ENCODE data around the gene VSTM5. TPM values are rescaled to one million over a fixed set of nuclear protein-coding genes. Genes with fewer than 3 reads are reported as not detected.

Gene VSTM5
- polyA plus RNA-seq, 1 of the 3 experiments (the other 2 are of a cell fraction): 0.12 TPM

- H2AFZ ChIP-seq (ENCODE audit: low read depth): no peak overlapping the region
- no peak overlapping the region for H3K27ac ChIP-seq (ENCODE audit: low read depth in 2 of 2, low read length in 1 of 2)
- CTCF ChIA-PET: no interaction called here
- DNase-seq: no peak
- H3K4me2 ChIP-seq: no peak overlapping the region
- no peaks in the 10 kb centered on the region for H3K36me3 ChIP-seq (replicated peaks in 1 of 2; ENCODE audit: control insufficient read depth in 1 of 2, insufficient read depth in 2 of 2, low read length in 1 of 2)
- no peak overlapping the region for H3K4me3 ChIP-seq (ENCODE audit: low read depth in 2 of 2, low read length in 1 of 2)
- H3K27me3 ChIP-seq (ENCODE audit: insufficient read depth): no peaks in the 10 kb centered on the region
- POLR2A ChIA-PET: no interaction called here
- no peaks in the 10 kb centered on the region for H3K9me3 ChIP-seq
- no peaks in the 10 kb centered on the region for H3K79me2 ChIP-seq (ENCODE audit: insufficient read depth)
- H3F3A ChIP-seq (replicated peaks; ENCODE audit: insufficient read depth): no peaks in the 10 kb centered on the region
- no peaks in the 10 kb centered on the region for H4K20me1 ChIP-seq (ENCODE audit: insufficient read depth)
- H3K4me1 ChIP-seq (ENCODE audit: control insufficient read depth in 1 of 2, insufficient read depth in 2 of 2, low read depth in 1 of 2, low read length in 1 of 2): no peaks in the 10 kb centered on the region
- H3K9ac ChIP-seq: no peak overlapping the region
- H3K9me2 ChIP-seq: no peaks in the 10 kb centered on the region
- TF ChIP-seq TCF12 (IDR thresholded peaks at IDR 0.05) (no peak), YY1 (IDR thresholded peaks at IDR 0.05; ENCODE audit: low read depth) (no peak), NRF1 (IDR thresholded peaks at IDR 0.05; ENCODE audit: low read depth, low read length) (no peak), FOSL2 (IDR thresholded peaks at IDR 0.05; ENCODE audit: borderline replicate concordance, low read depth) (no peak), ZBTB33 (IDR thresholded peaks at IDR 0.05; ENCODE audit: borderline replicate concordance, low read depth) (no peak), JUND (IDR thresholded peaks at IDR 0.05) (no peak), RFX5 (IDR thresholded peaks at IDR 0.05; ENCODE audit: low read length) (no peak), MEF2A (IDR thresholded peaks at IDR 0.05; ENCODE audit: borderline replicate concordance, low read depth) (no peak), CHD2 (IDR thresholded peaks at IDR 0.05; ENCODE audit: low read length, partially characterized antibody) (no peak), MXI1 (IDR thresholded peaks at IDR 0.05; ENCODE audit: low read depth, low read length) (no peak), NFIC (IDR thresholded peaks at IDR 0.05; ENCODE audit: borderline replicate concordance) (no peak), EZH2phosphoT487 (IDR thresholded peaks at IDR 0.05; ENCODE audit: borderline replicate concordance, low read depth) (no peak), USF2 (IDR thresholded peaks at IDR 0.05; ENCODE audit: borderline replicate concordance, low read depth, low read length) (no peak), GATA2 (CRISPR knock-in tag; IDR thresholded peaks at IDR 0.05) (no peak), EP300 (IDR thresholded peaks at IDR 0.05; ENCODE audit: borderline replicate concordance in 1 of 2, low read depth in 1 of 2, low read length in 1 of 2) (no peak), RCOR1 (IDR thresholded peaks at IDR 0.05; ENCODE audit: low read length) (no peak), GABPA (IDR thresholded peaks at IDR 0.05; ENCODE audit: low read depth) (no peak), REST (IDR thresholded peaks at IDR 0.05; ENCODE audit: low read depth, low read length) (no peak), FOXJ3 (CRISPR knock-in tag; IDR thresholded peaks at IDR 0.05) (no peak), SIN3A (IDR thresholded peaks at IDR 0.05; ENCODE audit: borderline replicate concordance, low read depth, low read length) (no peak)
- WGBS (ENCODE audit: low lambda C conversion rate): 32% methylated on average over 1 of the region's 1 CpG
Observed at GRCh38 chr11:93770160-93770559, 80.3 kb downstream of the VSTM5 start.

Small RNAs within 50 kb of the gene (small RNA-seq; reads per million reads assigned to genes)
- gene RF00019: 0 reads per million in 7 experiments

Other genes with a start within 250 kb of the VSTM5 start
- 4.3 and 6.0 TPM in 2 replicates for gene CEP295, start 188.9 kb downstream of the VSTM5 start, polyA plus RNA-seq (2012; rRNA removed)
- gene TAF1D, start 109.1 kb downstream of the VSTM5 start, polyA plus RNA-seq (2012; rRNA removed): 56.7 and 76.9 TPM in 2 replicates
- gene C11orf54, start 108.9 kb downstream of the VSTM5 start, polyA plus RNA-seq (2012; rRNA removed): 7.7 and 12.4 TPM in 2 replicates
- 19.3 and 19.9 TPM in 2 replicates for gene MED17, start 66.3 kb downstream of the VSTM5 start, polyA plus RNA-seq (2012; rRNA removed)
- gene HEPHL1, start 170.7 kb upstream of the VSTM5 start, polyA plus RNA-seq (2012; rRNA removed): not detected in 2 replicates

Data from SK-N-SH (cell line).